ENCODE results near the gene PAEP.
"Not testable (repeated sequence)": the region's sequence is repeated elsewhere in the genome, so short reads cannot be mapped to it uniquely, and the experiment has no call there.

PAEP gene

GRCh38 chr9:135561391-135562234 lies at the start of gene PAEP:
Gene PAEP, plus strand, starts transcription at chr9:135561756.
- DNase-seq, result no peak

GRCh38 chr9:135512241-135512603 lies 49.3 kb upstream of the PAEP start:
- DNase-seq, result no peak

- no peak for DNase-seq
These were observed 48.7 kb upstream of the PAEP start for GRCh38 chr9:135512904-135513303.

- no peak for DNase-seq
These were observed 48.2 kb upstream of the PAEP start for GRCh38 chr9:135513351-135513846.

- not testable (repeated sequence) for DNase-seq
These were observed 47.6 kb upstream of the PAEP start for GRCh38 chr9:135513906-135514305.

GRCh38 chr9:135514342-135515082 lies 47.0 kb upstream of the PAEP start:
- no peak for DNase-seq

- DNase-seq, result no peak
These were observed 46.2 kb upstream of the PAEP start for GRCh38 chr9:135515083-135515951.

- DNase-seq, result no peak
These were observed 45.3 kb upstream of the PAEP start for GRCh38 chr9:135516132-135516860.

- DNase-seq, result no peak
These were observed 44.1 kb upstream of the PAEP start for GRCh38 chr9:135517407-135517822.

GRCh38 chr9:135519179-135519971 lies 42.2 kb upstream of the PAEP start:
- no peak for DNase-seq

- no peak for DNase-seq
These were observed 40.5 kb upstream of the PAEP start, which contains the start of gene LCN1 for GRCh38 chr9:135520916-135521607. Gene LCN1, plus strand, starts transcription at chr9:135521440. Its CDS starts 58 bp downstream, at chr9:135521498.

- no peak for DNase-seq
These were observed 39.9 kb upstream of the PAEP start for GRCh38 chr9:135521608-135522095.

GRCh38 chr9:135522137-135522877 lies 39.2 kb upstream of the PAEP start:
- no peak for DNase-seq

GRCh38 chr9:135522931-135523330 lies 38.6 kb upstream of the PAEP start:
- DNase-seq, result no peak

- no peak for DNase-seq
These were observed 37.9 kb upstream of the PAEP start for GRCh38 chr9:135523521-135524129.

- DNase-seq, result no peak
These were observed 37.3 kb upstream of the PAEP start for GRCh38 chr9:135524130-135524861.

GRCh38 chr9:135525241-135526088 lies 36.1 kb upstream of the PAEP start:
- DNase-seq, result no peak
